ENCODE data around the gene PRR15L.
"Not testable (repeated sequence)": the region's sequence is repeated elsewhere in the genome, so short reads cannot be mapped to it uniquely, and the experiment has no call there.

Gene PRR15L

GRCh38 chr17:47957591-47958490 lies at the start of gene PRR15L:
TSS of gene PRR15L (minus strand) at chr17:47957883. CDS start at chr17:47953234, 4,649 bp downstream.
- DNase-seq: no peak

GRCh38 chr17:48006936-48007709 lies 49.4 kb upstream of the PRR15L start:
- no peak for DNase-seq

GRCh38 chr17:48004983-48005382 lies 47.3 kb upstream of the PRR15L start:
- no peak for DNase-seq

GRCh38 chr17:48003417-48004151 lies 45.9 kb upstream of the PRR15L start:
- no peak for DNase-seq

DNA sequence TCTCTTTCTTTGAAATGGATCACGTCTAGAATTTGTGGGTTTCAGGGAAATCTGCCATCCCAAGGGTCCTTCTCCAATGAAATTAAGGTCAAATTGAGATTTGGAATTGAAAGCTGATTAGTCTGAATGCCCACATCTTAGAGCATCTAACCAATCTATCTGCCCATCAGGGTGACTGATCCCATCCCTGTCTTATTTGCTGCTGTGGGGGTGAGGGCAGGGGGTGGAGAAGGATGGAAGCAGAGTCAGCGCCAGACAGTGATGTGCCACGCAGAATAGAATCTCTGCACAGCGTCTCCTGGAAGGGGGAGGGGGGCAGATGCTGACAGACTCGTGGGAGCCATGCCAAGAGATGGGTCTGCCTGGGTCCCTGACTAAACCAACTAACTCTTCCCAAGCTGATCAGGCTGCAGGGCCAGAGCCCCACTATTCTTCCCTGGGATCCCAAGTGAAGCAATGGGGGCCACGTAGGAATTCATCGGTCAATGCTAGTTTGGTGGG lies 45.3 kb upstream of the PRR15L start:
- no peak for DNase-seq

DNA sequence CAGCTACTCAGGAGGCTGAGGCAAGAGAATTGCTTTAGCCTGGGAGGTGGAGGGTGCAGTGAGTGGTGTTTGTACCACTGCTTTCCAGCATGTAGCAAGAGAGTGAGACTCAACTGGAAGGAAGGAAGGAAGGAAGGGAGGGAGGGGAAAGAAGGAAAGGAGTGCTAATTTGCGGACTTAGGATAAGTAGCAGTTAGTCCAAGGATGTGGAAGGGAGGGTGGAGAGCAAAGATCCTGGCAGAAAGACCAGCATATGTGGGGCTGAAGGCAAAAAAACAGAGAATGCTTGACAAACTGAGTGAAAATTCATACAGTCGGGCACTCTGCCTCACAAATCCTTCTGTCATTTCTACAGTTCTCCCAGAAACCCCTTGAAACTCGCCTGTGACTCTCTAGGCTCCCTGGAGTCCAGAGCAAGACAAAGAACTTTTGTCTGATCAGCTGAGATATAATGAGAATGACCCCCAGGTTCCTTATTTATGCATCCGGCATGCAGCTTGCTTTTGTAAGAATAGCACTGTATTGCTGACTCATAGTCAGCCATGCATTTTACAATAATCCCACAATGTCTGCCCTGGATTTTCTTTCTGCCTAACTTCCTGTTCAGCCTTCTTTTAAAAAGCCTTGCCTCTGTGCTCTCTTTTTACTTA lies 44.7 kb upstream of the PRR15L start:
- no peak for DNase-seq

GRCh38 chr17:48001657-48002056 lies 44.0 kb upstream of the PRR15L start:
- not testable (repeated sequence) for DNase-seq

DNA sequence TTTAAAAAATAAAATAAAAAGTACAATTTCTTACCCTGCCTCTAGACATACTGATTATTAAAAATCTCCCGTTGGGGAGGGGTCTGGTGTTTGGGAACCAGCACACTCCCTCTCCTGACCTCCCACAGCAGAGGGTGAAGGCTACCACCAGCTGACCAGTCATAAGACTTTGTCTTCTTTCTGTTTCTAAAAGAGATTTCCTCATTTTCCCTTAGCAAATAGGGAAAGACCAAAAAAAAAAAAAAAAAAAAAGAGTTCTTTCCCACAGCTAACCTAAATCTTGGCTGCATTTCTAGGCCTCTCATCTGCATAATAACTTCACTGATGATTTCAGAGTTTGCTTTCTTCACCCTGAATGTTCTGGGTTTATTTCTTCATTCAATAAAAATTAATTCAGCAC lies 43.5 kb upstream of the PRR15L start:
- no peak for DNase-seq

- DNase-seq: no peak
These were observed 41.9 kb upstream of the PRR15L start for GRCh38 chr17:47999582-47999981.

GRCh38 chr17:47998044-47998443 lies 40.4 kb upstream of the PRR15L start:
- no peak for DNase-seq

- no peak for DNase-seq
These were observed 39.9 kb upstream of the PRR15L start for GRCh38 chr17:47997586-47997985.

GRCh38 chr17:47996201-47996600 lies 38.5 kb upstream of the PRR15L start:
- DNase-seq: no peak

DNA sequence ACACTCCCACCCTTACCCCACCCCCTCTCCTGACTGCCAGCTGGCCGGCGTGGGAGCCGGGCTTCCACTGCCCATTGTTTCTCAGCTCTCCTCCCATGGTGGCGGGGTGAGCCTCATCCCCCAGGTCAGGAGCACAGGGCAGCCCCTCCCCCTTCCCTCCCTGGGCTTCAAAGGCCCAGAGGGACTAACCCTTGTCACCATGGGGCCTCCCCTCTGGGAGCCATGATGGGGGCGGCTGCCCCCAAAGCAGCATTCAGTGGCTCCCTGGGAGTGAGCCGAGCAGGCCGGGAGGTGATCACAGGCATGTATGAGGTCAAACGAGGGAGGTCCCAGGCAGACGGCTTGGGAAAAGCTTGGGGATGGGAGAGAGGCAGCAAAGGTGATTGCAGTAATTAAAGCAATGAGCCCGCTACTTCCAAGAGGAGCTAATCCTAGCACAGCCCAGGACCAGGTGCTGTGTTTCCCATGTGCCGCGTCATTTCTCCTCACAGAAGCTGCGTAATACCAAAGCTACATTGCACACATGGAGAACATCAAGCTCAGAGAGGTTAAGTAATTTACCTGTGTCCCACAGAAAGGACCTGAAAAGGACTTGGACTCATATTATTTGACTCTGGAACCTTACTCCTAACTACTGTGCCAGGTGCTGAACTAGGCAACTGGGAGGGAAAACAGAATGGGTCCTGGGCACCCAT lies 37.7 kb upstream of the PRR15L start:
- DNase-seq: no peak

- DNase-seq: no peak
These were observed 37.0 kb upstream of the PRR15L start for GRCh38 chr17:47994724-47995123.

DNA sequence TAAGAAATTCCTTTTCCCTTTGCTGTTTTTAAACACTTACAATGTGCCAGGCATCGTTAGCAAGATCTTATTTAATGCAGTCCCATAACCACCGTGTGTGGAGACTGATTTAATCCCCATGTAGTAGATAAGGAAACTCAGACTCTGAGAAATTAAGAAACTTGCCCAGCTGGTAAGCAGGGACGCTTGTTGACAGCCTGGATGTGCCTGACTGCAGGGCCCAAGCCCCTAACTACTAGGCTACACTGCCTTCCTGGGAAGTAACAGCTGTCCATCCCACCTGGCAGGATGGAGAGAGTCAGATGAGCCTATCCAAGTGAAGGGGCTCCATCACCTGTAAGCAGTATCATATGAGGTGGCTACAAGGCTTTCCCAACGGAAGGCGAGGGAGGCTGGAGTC lies 36.3 kb upstream of the PRR15L start:
- no peak for DNase-seq

GRCh38 chr17:47993031-47993564 lies 35.4 kb upstream of the PRR15L start:
- no peak for DNase-seq

DNA sequence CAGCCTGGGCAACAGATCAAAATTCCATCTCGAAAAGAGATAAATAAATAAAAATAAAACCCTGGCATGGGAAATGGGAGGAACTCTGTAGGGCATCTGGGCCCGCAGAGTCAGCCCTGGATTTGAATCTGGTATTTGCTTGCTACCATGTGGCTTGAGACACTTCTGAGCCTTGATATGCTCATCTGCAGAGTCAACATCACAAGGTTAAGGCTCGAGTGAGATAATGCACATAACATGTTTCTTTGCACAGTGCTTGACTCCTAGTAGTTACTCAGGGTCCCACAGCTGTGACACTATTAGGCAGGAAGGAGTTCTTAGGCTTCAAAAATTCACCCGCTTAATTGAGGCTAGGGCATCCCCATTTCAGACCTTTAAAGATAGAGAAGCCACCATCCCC lies 34.5 kb upstream of the PRR15L start:
- DNase-seq: no peak

GRCh38 chr17:47990962-47991731 lies 33.5 kb upstream of the PRR15L start:
- DNase-seq: no peak

DNA sequence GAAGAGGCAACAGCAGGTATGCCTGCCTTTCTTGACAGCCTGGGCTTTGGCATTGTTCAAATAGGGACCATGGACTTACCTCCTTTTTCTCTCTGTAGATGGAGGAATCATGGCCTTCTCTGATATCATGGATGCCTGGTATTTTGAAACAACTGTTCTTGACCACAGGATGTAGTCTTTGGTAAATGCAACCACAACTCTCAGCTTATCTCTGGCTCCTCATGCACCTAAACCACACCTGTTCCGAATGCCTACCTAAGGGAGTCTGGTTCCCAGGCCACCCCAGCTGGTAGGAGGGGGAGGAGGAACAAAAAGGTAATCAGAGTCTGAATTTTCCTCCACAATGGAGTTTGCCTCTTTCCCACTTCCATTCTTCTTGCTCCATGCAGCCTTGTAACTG lies 32.0 kb upstream of the PRR15L start:
- DNase-seq: no peak

GRCh38 chr17:47989159-47989558 lies 31.5 kb upstream of the PRR15L start:
- DNase-seq: no peak

GRCh38 chr17:47988445-47988844 lies 30.8 kb upstream of the PRR15L start:
- not testable (repeated sequence) for DNase-seq

Measured in stimulated activated CD4-positive, alpha-beta T cell treated with anti-CD3 and anti-CD28 coated beads, Interleukin-2, amount 100 ng/mL, for 24 hours (primary cell).